Caco-2 (cell line): ENCODE results near the gene PLXNA2. TPM values are rescaled to one million over a fixed set of nuclear protein-coding genes. Genes with fewer than 3 reads are reported as not detected.

Experiments
- BruUV-seq: library from RNA; stranded (reverse); fragments of 400-500 nt; replicated peaks from 2 replicates; lab custom pipeline; 2021; lab: Mats Ljungman, UMichigan
- CTCF ChIA-PET: fragments of 300-600 bp; sonication (Branson Sonifier 250); formaldehyde crosslinking; loops from one replicate; lab custom pipeline; 2022; ENCODE audit warnings: antibody characterized with exemption; lab: Charles Lee
- POLR2A ChIA-PET: fragments of 300-600 bp; sonication (Branson Sonifier 250); formaldehyde crosslinking; loops from one replicate; lab custom pipeline; 2022; ENCODE audit warnings: antibody characterized with exemption; lab: Charles Lee
- DNase-seq, 2 experiments: peaks; one replicate each; pipeline versions ENCODE4 v3.0.0 to v3.0.0-alpha.2; 2020 to 2022
- H3K27me3 ChIP-seq: replicated peaks from 2 replicates; pipeline ENCODE4 v1.6.0; 2011; ENCODE audit warnings: low read length; ENCODE audit not compliant: control insufficient read depth, insufficient read depth
- H3K36me3 ChIP-seq: 2 replicates; pipeline ENCODE4 v1.5.1; 2011; ENCODE audit warnings: low read length; ENCODE audit not compliant: control insufficient read depth, insufficient read depth
- H3K4me1 ChIP-seq: fragments of 250-450 bp; sonication (Bioruptor Pico); 2 replicates; pipeline ENCODE4 v1.5.1; 2020; ENCODE audit warnings: mild to moderate bottlenecking
- H3K4me3 ChIP-seq: 2 replicates; pipeline ENCODE4 v1.5.1; 2011; ENCODE audit warnings: low read depth, mild to moderate bottlenecking, control low read depth, low read length
- H3K9me3 ChIP-seq: fragments of 250-450 bp; sonication (Bioruptor Pico); 2 replicates; pipeline ENCODE4 v1.5.1; 2020; ENCODE audit warnings: mild to moderate bottlenecking, moderate library complexity
- H3K27ac Mint-ChIP-seq: one replicate; pipeline ENCODE4 v1.8.0; 2022; ENCODE audit warnings: mixed read lengths; ENCODE audit not compliant: unreplicated experiment
- H3K27me3 Mint-ChIP-seq: one replicate; pipeline ENCODE4 v1.8.0; 2022; ENCODE audit warnings: mixed read lengths; ENCODE audit not compliant: insufficient read depth, unreplicated experiment
- H3K36me3 Mint-ChIP-seq: one replicate; pipeline ENCODE4 v1.8.0; 2022; ENCODE audit warnings: mild to moderate bottlenecking, mixed read lengths; ENCODE audit not compliant: insufficient read depth, unreplicated experiment
- H3K4me1 Mint-ChIP-seq: one replicate; pipeline ENCODE4 v1.8.0; 2022; ENCODE audit warnings: low read depth, mixed read lengths; ENCODE audit not compliant: unreplicated experiment
- H3K4me3 Mint-ChIP-seq: one replicate; pipeline ENCODE4 v1.8.0; 2022; ENCODE audit warnings: mild to moderate bottlenecking, moderate library complexity, mixed read lengths; ENCODE audit not compliant: unreplicated experiment
- H3K9me3 Mint-ChIP-seq: one replicate; pipeline ENCODE4 v1.8.0; 2022; ENCODE audit warnings: mixed read lengths; ENCODE audit not compliant: unreplicated experiment
- CTCF ChIP-seq, 2 experiments: fragments of 200-600 bp in 1 of 2; IDR thresholded peaks; 1 replicate in 1 of 2; 2 replicates in 1 of 2; pipeline versions ENCODE4 v1.5.1 to v1.8.0; 2011 to 2022; ENCODE audit warnings: antibody characterized with exemption in 1 of 2, control low read depth in 1 of 2, inconsistent platforms in 1 of 2, low read depth in 1 of 2, low read length in 1 of 2, mild to moderate bottlenecking in 1 of 2, moderate library complexity in 1 of 2; ENCODE audit not compliant: insufficient read depth in 1 of 2, severe bottlenecking in 1 of 2, unreplicated experiment in 1 of 2
- intact Hi-C: fragments of 100-400 bp; cut with micrococcal nuclease; formaldehyde crosslinking; loops from one replicate; pipeline ENCODE4 v1.10.0; 2022; ENCODE audit not compliant: unreplicated experiment
- total RNA-seq: library from RNA; stranded (reverse); gene quantifications from 2 replicates; pipeline ENCODE4 v1.2.3, GENCODE V29; 2022

The PLXNA2 gene
- total RNA-seq, 1 experiment from 2014 or later: 3.2 TPM

DNA sequence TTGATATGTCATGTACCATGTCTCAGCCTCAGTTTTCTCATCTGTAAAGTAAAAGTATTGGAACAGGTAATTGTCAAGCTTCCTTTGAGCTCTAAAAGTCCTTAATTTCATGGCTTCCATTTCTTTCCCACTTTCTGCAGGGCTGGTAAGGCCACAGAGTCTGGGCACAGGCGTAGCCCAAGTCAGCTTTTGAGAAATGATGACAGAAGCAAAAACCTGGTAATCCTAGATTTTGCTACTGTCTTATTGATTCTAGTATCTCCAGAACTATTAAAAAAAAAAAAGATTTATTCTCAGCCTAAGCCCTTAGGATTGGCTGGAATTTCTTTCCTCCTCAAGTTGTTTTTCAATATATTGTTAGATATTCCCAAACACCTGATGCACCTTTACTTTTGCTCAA is 31.3 kb downstream of the PLXNA2 start:
- H3K27ac Mint-ChIP-seq: no peak overlapping the region

GRCh38 chr1:208211921-208212843 is 32.0 kb downstream of the PLXNA2 start:
- H3K4me3 ChIP-seq: no peak overlapping the region
- no peaks in the 10 kb centered on the region for H3K9me3 ChIP-seq
- H3K27ac Mint-ChIP-seq: no peak overlapping the region
- BruUV-seq: no TSS peak
- no peaks in the 10 kb centered on the region for H3K27me3 ChIP-seq
- H3K36me3 Mint-ChIP-seq: no peaks in the 10 kb centered on the region
- H3K9me3 Mint-ChIP-seq: no peaks in the 10 kb centered on the region
- TF ChIP-seq CTCF (IDR thresholded peaks at IDR 0.05; ENCODE audit: insufficient read depth in 1 of 2, low read depth in 1 of 2, low read length in 1 of 2, severe bottlenecking in 1 of 2, unreplicated experiment in 1 of 2): no peak
- intact Hi-C loops: no loop called here
- DNase-seq: no peak
- no peaks in the 10 kb centered on the region for H3K27me3 Mint-ChIP-seq
- peaks cover 10% of the 10 kb centered on the region for H3K4me1 ChIP-seq
- ChIA-PET CTCF (interaction anchor here (1.2 kb wide), 1 partner anchor 80 kb away, joined by 3 read pairs; no protein-coding TSS in a partner anchor), POLR2A (no interaction called here)
- H3K4me3 Mint-ChIP-seq: no peak overlapping the region
- no peaks in the 10 kb centered on the region for H3K36me3 ChIP-seq
- peaks cover 26% of the 10 kb centered on the region for H3K4me1 Mint-ChIP-seq

More for the DNA sequence above, 31.3 kb downstream of the PLXNA2 start:
- no peaks in the 10 kb centered on the region for H3K9me3 Mint-ChIP-seq
- intact Hi-C loops: no loop called here
- ChIA-PET CTCF (interaction anchor here (1.2 kb wide), 1 partner anchor 81 kb away, joined by 3 read pairs; no protein-coding TSS in a partner anchor), POLR2A (no interaction called here)
- no peaks in the 10 kb centered on the region for H3K36me3 Mint-ChIP-seq
- no TSS peak for BruUV-seq
- no peak overlapping the region for H3K4me3 ChIP-seq
- no peaks in the 10 kb centered on the region for H3K27me3 ChIP-seq
- peaks cover 20% of the 10 kb centered on the region for H3K4me1 Mint-ChIP-seq
- H3K4me1 ChIP-seq: peaks cover 3% of the 10 kb centered on the region
- no peak overlapping the region for H3K4me3 Mint-ChIP-seq
- no peaks in the 10 kb centered on the region for H3K36me3 ChIP-seq
- H3K27me3 Mint-ChIP-seq: no peaks in the 10 kb centered on the region
- H3K9me3 ChIP-seq: no peaks in the 10 kb centered on the region
- no peak for DNase-seq
- no peak for TF ChIP-seq CTCF (IDR thresholded peaks at IDR 0.05; ENCODE audit: insufficient read depth in 1 of 2, low read depth in 1 of 2, low read length in 1 of 2, severe bottlenecking in 1 of 2, unreplicated experiment in 1 of 2)

DNA sequence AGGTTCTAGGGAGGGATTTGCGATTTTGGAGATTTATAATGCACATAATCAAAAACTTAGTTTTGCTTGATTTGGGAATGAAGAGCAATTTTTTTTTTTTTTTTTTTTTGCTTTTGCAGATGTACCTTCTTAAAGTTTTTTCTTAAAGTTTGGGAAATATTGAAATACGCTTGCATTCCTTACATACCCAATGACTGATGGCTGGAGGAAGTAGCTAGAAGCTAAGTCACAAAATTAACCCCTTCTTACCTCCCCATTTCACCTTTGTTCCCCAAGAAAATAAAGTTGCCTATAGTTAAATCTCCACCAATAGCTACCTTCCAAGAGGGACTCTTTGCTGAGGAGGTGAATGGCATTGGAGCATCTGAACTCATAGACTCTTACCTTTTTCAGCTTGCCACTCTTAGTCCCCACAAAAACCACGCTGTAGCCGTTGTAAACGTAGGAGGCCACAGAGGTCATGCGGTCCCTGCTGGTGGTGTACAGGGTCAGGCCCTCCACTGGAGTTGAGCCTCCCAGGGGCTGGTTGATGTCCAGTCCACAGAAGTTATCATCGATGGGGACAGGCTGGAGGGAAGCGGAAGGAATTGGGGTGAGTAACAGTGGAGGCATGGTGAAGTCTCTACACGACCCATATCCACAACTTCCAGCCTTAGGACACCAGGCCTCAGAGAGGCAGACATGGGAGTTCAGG is 34.1 kb downstream of the PLXNA2 start:
- no peak overlapping the region for H3K4me3 ChIP-seq
- Mint-ChIP-seq H3K27me3 (no peaks in the 10 kb centered on the region), H3K4me1 (peaks cover 13% of the 10 kb centered on the region), H3K4me3 (no peak overlapping the region), H3K36me3 (no peaks in the 10 kb centered on the region), H3K9me3 (no peaks in the 10 kb centered on the region), H3K27ac (no peak overlapping the region)
- H3K36me3 ChIP-seq: no peaks in the 10 kb centered on the region
- no TSS peak for BruUV-seq
- ChIA-PET POLR2A (no interaction called here), CTCF (interaction anchor here (0.7 to 1.1 kb wide), 3 partner anchors 34 to 85 kb away, joined by 3 to 4 read pairs (median 4); no protein-coding TSS in a partner anchor)
- H3K27me3 ChIP-seq: no peaks in the 10 kb centered on the region
- no peak for DNase-seq
- TF ChIP-seq CTCF (IDR thresholded peaks at IDR 0.05; ENCODE audit: insufficient read depth in 1 of 2, low read depth in 1 of 2, low read length in 1 of 2, severe bottlenecking in 1 of 2, unreplicated experiment in 1 of 2): no peak
- peaks cover 10% of the 10 kb centered on the region for H3K4me1 ChIP-seq
- no peaks in the 10 kb centered on the region for H3K9me3 ChIP-seq
- intact Hi-C loops: no loop called here
